Measurements from ENCODE around the gene ZNF90.
"Not testable (repeated sequence)": the region's sequence is repeated elsewhere in the genome, so short reads cannot be mapped to it uniquely, and the experiment has no call there.

ZNF90 gene

DNA sequence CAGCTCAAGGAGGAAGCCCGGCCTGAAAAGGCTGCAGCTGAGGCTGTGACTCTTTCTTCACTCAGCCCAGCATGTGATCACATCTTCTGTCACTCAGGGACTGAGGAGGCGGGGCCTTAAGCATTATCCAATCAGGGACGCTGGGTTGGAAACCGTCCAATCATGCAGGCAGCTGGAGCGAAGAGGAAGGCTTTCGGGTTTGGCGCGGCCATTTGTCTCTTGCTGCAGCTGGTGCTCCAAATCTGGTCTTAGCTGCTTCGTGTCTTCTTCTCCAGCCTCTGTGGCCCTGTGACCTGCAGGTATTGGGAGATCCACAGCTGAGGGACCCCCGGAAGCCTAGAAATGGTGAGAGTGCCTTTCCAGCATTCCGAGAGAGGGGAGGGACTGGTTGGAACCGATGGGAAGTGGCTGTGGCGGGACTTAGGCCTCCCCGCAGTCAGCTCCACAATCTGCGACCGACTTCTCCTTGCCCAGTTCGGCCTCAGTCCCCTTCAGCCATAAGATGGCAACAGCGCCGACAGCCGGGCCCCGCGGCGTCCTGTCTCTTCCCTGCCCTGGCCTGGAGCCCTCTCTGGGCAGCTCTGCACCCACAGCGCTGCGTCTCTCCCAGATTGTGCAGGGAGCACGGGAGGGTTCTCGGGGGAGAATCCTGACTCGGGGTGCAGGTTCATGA lies at the start of gene ZNF90:
Gene ZNF90 (plus strand): TSS at position 210 of the 673 bp plus-strand sequence. CDS start 133 bp downstream, at position 343.
- DNase-seq = peak; percentile 91

- DNase-seq = no peak
Observed at GRCh38 chr19:20028611-20029010, 49.2 kb upstream of the ZNF90 start.

DNA sequence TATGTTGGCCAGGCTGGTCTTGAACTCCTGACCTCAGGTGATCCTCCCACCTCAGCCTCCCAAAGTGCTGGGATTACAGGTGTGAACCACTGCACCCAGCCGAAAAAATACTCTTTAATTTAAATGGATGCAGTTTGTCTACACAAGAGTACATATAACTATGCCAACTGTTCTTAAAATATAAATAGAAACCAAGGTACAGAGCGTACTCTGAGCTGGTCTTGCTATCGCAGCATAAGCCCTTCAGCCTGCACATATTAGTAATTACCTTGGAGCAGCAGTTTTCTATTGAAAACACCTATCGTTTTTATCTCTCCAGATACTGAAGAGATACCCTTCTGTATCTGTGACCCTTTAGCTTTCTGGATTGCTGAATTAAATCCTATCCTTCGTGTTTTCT lies 41.9 kb upstream of the ZNF90 start:
- DNase-seq = no peak

- peak; percentile 20 for DNase-seq
Observed at GRCh38 chr19:20038358-20039202, 39.2 kb upstream of the ZNF90 start.

GRCh38 chr19:20039203-20039723 lies 38.5 kb upstream of the ZNF90 start, which contains the start of gene ZNF682:
Gene ZNF682 (minus strand): TSS chr19:20039505. CDS start chr19:20039345, 160 bp downstream.
- peak; percentile 97 for DNase-seq

- no peak for DNase-seq
Observed at GRCh38 chr19:20044663-20045062, 33.1 kb upstream of the ZNF90 start.

- DNase-seq = not testable (repeated sequence)
Observed at GRCh38 chr19:20045742-20046141, 32.1 kb upstream of the ZNF90 start.

GRCh38 chr19:20051841-20052768 lies 25.7 kb upstream of the ZNF90 start:
- peak; percentile 80 for DNase-seq

DNA sequence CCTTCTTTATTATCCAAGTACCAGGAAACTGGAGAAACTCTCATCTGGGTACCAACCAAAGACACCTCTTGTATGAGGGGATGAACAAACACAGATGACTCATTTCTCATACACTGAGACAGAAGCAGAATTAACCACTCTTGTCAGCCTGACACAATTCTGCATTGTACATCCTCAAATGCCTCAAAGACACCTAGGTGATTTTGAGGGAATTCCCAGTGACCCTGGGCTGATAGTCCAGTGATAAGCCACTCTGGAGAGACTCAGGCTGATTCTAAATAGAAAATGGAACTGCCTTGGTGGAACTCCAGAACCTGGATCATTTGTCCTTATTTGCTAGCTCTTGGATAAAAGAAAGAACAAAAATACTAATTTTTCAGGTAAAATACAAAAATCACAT lies 19.1 kb upstream of the ZNF90 start:
- DNase-seq = not testable (repeated sequence)

GRCh38 chr19:20060282-20060681 lies 17.5 kb upstream of the ZNF90 start:
- no peak for DNase-seq

- no peak for DNase-seq
Observed at GRCh38 chr19:20066861-20067260, 10.9 kb upstream of the ZNF90 start.

GRCh38 chr19:20067943-20068342 lies 9.9 kb upstream of the ZNF90 start:
- no peak for DNase-seq

GRCh38 chr19:20068559-20068958 lies 9.2 kb upstream of the ZNF90 start:
- DNase-seq = not testable (repeated sequence)

DNA sequence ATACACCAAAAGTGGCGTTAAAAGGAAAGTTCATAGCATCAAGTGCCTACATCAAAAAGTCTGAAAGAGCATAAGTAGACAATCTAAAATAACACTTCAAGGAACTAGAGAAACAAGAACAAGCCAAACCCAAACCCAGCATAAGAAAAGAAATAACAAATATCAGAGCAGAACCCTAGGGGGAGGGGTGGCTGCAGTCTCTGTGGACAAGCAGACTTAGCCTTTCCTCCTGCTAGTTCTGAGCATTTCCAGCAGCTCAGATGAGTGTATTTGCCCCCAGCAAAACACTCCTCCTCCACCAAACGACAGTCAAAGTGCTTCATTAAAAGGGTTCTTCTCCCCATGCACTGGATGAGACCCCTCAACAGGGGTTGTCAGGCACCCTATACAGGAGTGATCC lies 7.1 kb upstream of the ZNF90 start:
- DNase-seq = no peak

- no peak for DNase-seq
Observed at GRCh38 chr19:20072936-20073335, 4.9 kb upstream of the ZNF90 start.

DNA sequence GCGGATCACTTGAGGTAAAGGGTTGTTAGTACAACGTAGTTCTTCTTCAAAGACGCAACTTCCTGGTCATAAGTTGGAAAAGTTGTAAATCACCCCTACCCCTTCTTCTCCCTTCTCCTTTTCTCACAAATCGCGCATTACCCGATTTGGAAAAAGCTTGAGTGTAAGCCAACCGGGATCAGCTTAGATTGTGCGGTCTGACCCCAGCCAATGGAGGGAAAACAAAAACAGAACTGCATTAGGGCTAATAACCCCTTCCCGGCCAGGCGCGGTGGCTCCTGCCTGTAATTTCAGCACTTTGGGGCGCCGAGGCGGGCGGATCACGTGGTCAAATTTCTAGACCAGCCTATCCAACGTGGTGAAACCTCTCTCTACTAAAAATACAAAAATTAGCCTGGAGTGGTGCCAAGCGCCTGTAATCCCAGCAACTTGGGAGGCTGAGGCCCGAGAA lies 806 bp downstream of the ZNF90 start:
- DNase-seq = peak; percentile 22

DNA sequence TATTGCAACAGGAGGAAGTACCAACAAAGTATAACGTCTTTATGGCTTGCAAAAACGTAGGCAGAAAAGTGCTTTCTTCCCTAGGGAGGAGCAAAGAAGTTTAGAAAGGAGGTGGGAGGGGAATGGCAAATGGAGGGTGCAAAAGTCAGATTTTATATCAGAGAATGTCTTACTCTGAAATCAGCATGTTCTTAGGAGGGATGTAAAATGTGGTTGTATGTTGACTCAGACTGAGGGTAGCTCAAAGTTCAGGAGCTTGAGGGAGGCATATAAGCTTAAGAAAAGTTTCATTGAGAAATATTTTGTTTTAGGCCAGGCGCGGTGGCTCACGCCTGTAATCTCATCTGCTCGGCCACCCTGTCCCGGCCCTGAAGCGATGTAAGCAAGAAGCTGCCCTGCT lies 1.7 kb downstream of the ZNF90 start:
- no peak for DNase-seq

DNA sequence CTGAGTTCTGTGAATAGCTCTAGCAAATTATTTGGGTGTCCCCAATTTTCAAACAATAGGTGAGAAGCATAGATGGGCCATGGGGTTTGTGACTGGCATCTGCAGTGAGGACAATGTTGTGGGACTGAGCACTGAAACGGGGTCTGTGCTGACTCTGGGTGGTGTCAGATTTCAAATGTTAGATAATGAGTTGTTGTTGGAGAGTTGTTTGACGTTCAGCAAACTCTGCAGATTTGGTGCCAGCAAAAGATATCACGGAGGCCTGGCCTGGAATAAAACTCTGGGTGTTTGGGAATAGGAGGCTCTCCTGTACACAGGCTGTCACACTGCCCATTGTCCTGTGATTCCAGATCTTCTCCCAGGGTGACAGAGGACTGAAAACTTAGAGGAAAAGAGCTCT lies 2.9 kb downstream of the ZNF90 start:
- no peak for DNase-seq

- not testable (repeated sequence) for DNase-seq
Observed at GRCh38 chr19:20082232-20082833, 4.5 kb downstream of the ZNF90 start.

GRCh38 chr19:20082876-20083275 lies 5.1 kb downstream of the ZNF90 start:
- not testable (repeated sequence) for DNase-seq

DNA sequence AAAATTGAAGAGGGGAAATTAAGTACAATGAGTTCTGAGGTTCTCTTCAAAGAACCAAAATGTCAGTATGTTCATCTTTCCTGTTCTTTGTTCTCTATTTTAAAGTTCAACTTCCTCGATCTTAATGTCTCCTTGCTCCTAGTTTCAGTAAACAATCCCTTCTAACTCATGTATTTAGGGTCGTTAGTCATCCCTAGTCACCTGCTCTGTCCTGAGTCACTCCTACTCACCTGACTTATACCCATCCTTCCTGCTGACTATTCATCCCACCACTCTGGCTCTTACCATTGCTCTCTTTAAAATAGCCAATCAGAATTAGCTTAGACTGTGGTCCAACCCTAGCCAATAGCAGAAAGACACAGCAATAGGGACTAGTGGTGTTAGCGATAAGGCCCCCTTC lies 24.3 kb downstream of the ZNF90 start:
- no peak for DNase-seq

DNA sequence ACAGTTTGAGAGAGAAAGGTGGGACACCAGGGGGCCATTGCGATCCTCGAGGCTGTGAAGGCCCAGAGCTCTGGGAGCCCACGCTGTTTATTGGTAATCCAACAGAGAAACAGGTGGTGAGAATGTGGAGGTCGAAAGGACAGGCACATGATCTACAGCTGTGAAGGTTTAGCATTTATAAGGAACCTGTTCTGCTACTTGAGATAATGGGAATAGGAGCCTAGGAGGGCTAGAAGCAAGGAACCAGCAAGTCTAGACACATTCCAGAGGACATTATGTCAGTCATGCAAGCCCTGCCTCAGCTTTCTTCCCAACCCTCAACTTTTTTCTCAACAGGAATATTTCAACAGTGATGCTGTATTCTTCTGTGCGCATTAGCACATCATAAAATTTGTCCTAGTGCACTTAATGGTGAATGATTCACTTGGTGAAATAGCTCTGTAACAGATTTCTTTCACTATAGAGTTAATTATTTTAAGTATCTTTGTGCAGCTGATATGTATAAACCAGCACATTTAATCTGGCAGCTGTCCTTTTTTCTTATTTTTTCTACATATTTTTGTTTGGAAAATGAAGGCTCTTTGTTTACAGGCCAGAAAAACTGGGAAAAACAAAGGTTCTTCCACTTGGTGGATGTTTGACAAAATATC lies 25.4 kb downstream of the ZNF90 start:
- no peak for DNase-seq
